ENCODE results near the gene SLC25A33.
"Not testable (repeated sequence)": the region's sequence is repeated elsewhere in the genome, so short reads cannot be mapped to it uniquely, and the experiment has no call there.

SLC25A33 gene

GRCh38 chr1:9503001-9503675 lies 36.1 kb upstream of the SLC25A33 start:
- no peak for TF ChIP-seq CTCF (conservative IDR thresholded peaks at IDR 0.05; ENCODE audit: low read depth, low read length)
- H3K4me3 ChIP-seq (ENCODE audit: low read length) = no peak overlapping the region
- DNase-seq (ENCODE audit: low read depth) = no peak

- DNase-seq (ENCODE audit: low read depth) = no peak
- no peak for TF ChIP-seq CTCF (conservative IDR thresholded peaks at IDR 0.05; ENCODE audit: low read depth, low read length)
- no peak overlapping the region for H3K4me3 ChIP-seq (ENCODE audit: low read length)
Measured at GRCh38 chr1:9505143-9505542, 34.1 kb upstream of the SLC25A33 start.

GRCh38 chr1:9506901-9507300 lies 32.4 kb upstream of the SLC25A33 start:
- no peak for DNase-seq (ENCODE audit: low read depth)
- no peak overlapping the region for H3K4me3 ChIP-seq (ENCODE audit: low read length)
- no peak for TF ChIP-seq CTCF (conservative IDR thresholded peaks at IDR 0.05; ENCODE audit: low read depth, low read length)

GRCh38 chr1:9510130-9510529 lies 29.1 kb upstream of the SLC25A33 start:
- DNase-seq (ENCODE audit: low read depth) = no peak
- H3K4me3 ChIP-seq (ENCODE audit: low read length) = no peak overlapping the region
- no peak for TF ChIP-seq CTCF (conservative IDR thresholded peaks at IDR 0.05; ENCODE audit: low read depth, low read length)

GRCh38 chr1:9515550-9515949 lies 23.7 kb upstream of the SLC25A33 start:
- not testable (repeated sequence) for DNase-seq (ENCODE audit: low read depth); H3K4me3 ChIP-seq (ENCODE audit: low read length)

GRCh38 chr1:9518454-9518998 lies 20.7 kb upstream of the SLC25A33 start:
- H3K4me3 ChIP-seq (ENCODE audit: low read length) = no peak overlapping the region
- TF ChIP-seq CTCF (conservative IDR thresholded peaks at IDR 0.05; ENCODE audit: low read depth, low read length) = no peak
- DNase-seq (ENCODE audit: low read depth) = no peak

- TF ChIP-seq CTCF (conservative IDR thresholded peaks at IDR 0.05; ENCODE audit: low read depth, low read length) = no peak
- no peak overlapping the region for H3K4me3 ChIP-seq (ENCODE audit: low read length)
- no peak for DNase-seq (ENCODE audit: low read depth)
Measured at GRCh38 chr1:9520411-9520810, 18.9 kb upstream of the SLC25A33 start.

All from retinal pigment epithelial cell (primary cell).